NCI-H2171 treated with DMSO at 0.1 percent for 48 hours (cell line): Measurements from ENCODE around the gene MKNK1.

ENCODE experiments used
- DNase-seq: peaks from one replicate; lab custom pipeline; 2025; lab: John Stamatoyannopoulos, UW

Gene MKNK1

GRCh38 chr1:46538147-46538546 is 65.9 kb downstream of the MKNK1 start:
- DNase-seq, result no peak

- DNase-seq, result no peak
Measured at GRCh38 chr1:46537651-46538050, 66.4 kb downstream of the MKNK1 start.

GRCh38 chr1:46536527-46536926 is 67.5 kb downstream of the MKNK1 start:
- no peak for DNase-seq

GRCh38 chr1:46535063-46535462 is 69.0 kb downstream of the MKNK1 start:
- DNase-seq, result no peak

GRCh38 chr1:46533179-46533864 is 70.7 kb downstream of the MKNK1 start:
- peak; percentile 43 for DNase-seq

GRCh38 chr1:46532498-46533178 is 71.4 kb downstream of the MKNK1 start:
- peak; percentile 56 for DNase-seq

- DNase-seq, result no peak
Measured at GRCh38 chr1:46532095-46532494, 72.0 kb downstream of the MKNK1 start.

GRCh38 chr1:46530791-46531409 is 73.2 kb downstream of the MKNK1 start:
- DNase-seq, result no peak

- DNase-seq, result no peak
Measured at GRCh38 chr1:46530311-46530710, 73.8 kb downstream of the MKNK1 start.

- no peak for DNase-seq
Measured at GRCh38 chr1:46529031-46529630, 74.9 kb downstream of the MKNK1 start.

- peak; percentile 9 for DNase-seq
Measured at GRCh38 chr1:46528297-46528955, 75.6 kb downstream of the MKNK1 start.

- DNase-seq, result peak; percentile 52
Measured at GRCh38 chr1:46527474-46528296, 76.4 kb downstream of the MKNK1 start.

- no peak for DNase-seq
Measured at GRCh38 chr1:46526691-46527291, 77.3 kb downstream of the MKNK1 start.

GRCh38 chr1:46526013-46526690 is 77.9 kb downstream of the MKNK1 start:
- no peak for DNase-seq

GRCh38 chr1:46525253-46525983 is 78.7 kb downstream of the MKNK1 start:
- no peak for DNase-seq

- no peak for DNase-seq
Measured at GRCh38 chr1:46524843-46525242, 79.2 kb downstream of the MKNK1 start.

GRCh38 chr1:46523496-46524353 is 80.3 kb downstream of the MKNK1 start:
- peak; percentile 32 for DNase-seq

GRCh38 chr1:46522969-46523320 is 81.1 kb downstream of the MKNK1 start:
- no peak for DNase-seq
